GM10266 (cell line): ENCODE data around the gene B3GALT2.
A peak's percentile ranks its signal among the peaks of the same experiment; 100 is the strongest.

Source experiments
- DNase-seq: peaks from one replicate; pipeline ENCODE4 v3.0.0; 2012; ENCODE audit errors: extremely low spot score
- CTCF ChIP-seq: IDR thresholded peaks from 2 replicates; pipeline ENCODE4 v1.5.1; 2012; ENCODE audit warnings: mild to moderate bottlenecking, low read depth; ENCODE audit not compliant: control insufficient read depth, insufficient read depth; ENCODE audit errors: missing control alignments

Gene B3GALT2

GRCh38 chr1:193183019-193183627 lies 3.3 kb downstream of the B3GALT2 start:
- DNase-seq: peak; percentile 6
- peak; percentile 76 for TF ChIP-seq CTCF

GRCh38 chr1:193181985-193182384 lies 4.4 kb downstream of the B3GALT2 start:
- DNase-seq: no peak
- no peak for TF ChIP-seq CTCF

DNA sequence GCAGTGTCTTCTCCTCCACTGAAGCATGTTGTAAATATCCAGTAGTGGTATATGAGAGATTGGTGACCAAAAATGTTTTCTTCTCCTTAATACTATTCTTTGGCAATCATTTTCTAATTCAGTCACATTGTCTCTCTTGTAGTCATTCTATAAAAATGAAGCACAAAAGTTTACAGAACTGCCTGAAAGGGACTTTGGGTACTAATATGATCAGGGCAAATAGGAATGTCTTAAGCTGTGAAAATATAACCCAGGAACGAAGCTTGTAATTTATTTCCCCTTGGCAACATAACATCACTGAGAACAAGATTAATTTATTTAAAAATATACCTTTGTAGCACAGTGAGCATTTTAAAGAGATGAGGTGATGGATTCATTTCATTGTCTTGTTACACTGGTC lies 4.9 kb downstream of the B3GALT2 start:
- DNase-seq: no peak
- TF ChIP-seq CTCF: no peak

DNA sequence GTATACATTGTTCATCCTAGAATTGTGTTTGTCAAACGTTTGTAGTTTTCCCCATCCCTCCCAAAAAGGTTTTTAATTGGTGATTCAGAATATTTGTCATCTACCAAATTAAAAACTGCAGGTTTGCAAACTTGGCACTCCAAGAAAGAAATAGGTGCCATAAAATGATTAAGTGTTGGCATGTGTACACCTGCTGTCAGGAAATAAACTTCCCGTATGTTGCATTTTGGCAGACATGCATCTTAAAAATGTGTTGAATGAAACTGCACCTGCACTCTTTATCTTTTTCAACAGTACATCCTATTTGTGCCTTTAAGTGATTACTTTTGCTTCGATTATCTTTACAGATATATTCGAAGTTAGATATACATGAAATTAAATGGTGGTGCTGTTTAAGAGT lies 7.3 kb downstream of the B3GALT2 start:
- no peak for DNase-seq
- TF ChIP-seq CTCF: no peak

DNA sequence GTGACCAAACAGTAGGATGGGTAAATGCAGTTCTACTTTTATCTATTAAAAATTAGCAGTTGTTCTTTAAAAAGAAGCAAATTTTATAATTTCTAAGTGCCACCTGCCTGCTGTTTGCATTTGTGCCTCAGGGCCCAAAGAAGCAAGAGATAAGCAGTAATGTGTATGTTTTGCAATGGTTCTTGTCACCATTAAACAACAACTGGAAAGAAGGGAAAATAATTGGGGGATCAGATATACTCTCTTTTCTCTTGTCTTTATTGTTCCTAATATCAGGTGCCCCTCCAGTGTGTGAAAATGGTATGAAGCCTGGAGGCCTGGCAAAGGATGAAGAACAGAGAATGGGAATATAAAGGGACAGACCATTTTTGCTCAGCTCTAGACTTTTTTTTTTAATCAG lies 9.6 kb downstream of the B3GALT2 start:
- TF ChIP-seq CTCF: no peak
- DNase-seq: no peak

- no peak for DNase-seq
Measured at GRCh38 chr1:193176113-193176512, 10.3 kb downstream of the B3GALT2 start.

More at GRCh38 chr1:193176113-193176512, 10.3 kb downstream of the B3GALT2 start:
- TF ChIP-seq CTCF: no peak
